GM23338 (cell line): ENCODE data around the gene RAB36. TPM values are rescaled to one million over a fixed set of nuclear protein-coding genes. Genes with fewer than 3 reads are reported as not detected.
A peak's percentile ranks its signal among the peaks of the same experiment; 100 is the strongest.

Source experiments
- ATAC-seq: fragments of 200-7000 bp; cut with Tn5 transposase; 3 replicates; pipeline ENCODE4 v1.9.1; 2020
- DNase-seq: peaks from one replicate; pipeline ENCODE4 v3.0.0-alpha.2; 2015; ENCODE audit warnings: low spot score
- H2AFZ ChIP-seq: fragments of 200-600 bp; sonication (generic); 2 replicates; pipeline ENCODE4 v1.8.0; 2016; ENCODE audit warnings: antibody characterized with exemption, mild to moderate bottlenecking, moderate library complexity
- H3F3A ChIP-seq: fragments of 200-600 bp; sonication (generic); replicated peaks from 2 replicates; pipeline ENCODE4 v1.8.0; 2017; ENCODE audit warnings: antibody characterized with exemption, mixed run types, low read depth
- H3K27ac ChIP-seq: fragments of 200-600 bp; sonication (generic); 2 replicates; pipeline ENCODE4 v1.6.1; 2016; ENCODE audit warnings: low read depth
- H3K27me3 ChIP-seq: fragments of 200-600 bp; sonication (generic); 2 replicates; pipeline ENCODE4 v1.8.0; 2016; ENCODE audit warnings: mild to moderate bottlenecking, mixed run types, moderate library complexity; ENCODE audit not compliant: insufficient read depth
- H3K36me3 ChIP-seq: fragments of 200-600 bp; sonication (generic); 2 replicates; pipeline ENCODE4 v1.8.0; 2016; ENCODE audit warnings: mild to moderate bottlenecking; ENCODE audit not compliant: insufficient read depth
- H3K4me1 ChIP-seq: fragments of 200-600 bp; sonication (generic); 2 replicates; pipeline ENCODE4 v1.8.0; 2016; ENCODE audit warnings: mild to moderate bottlenecking, moderate library complexity; ENCODE audit not compliant: insufficient read depth
- H3K4me2 ChIP-seq: fragments of 200-600 bp; sonication (generic); 2 replicates; pipeline ENCODE4 v1.7.1; 2017; ENCODE audit warnings: mixed run types
- H3K4me3 ChIP-seq: fragments of 200-600 bp; sonication (generic); 2 replicates; pipeline ENCODE4 v1.6.1; 2016; ENCODE audit warnings: mixed run types
- H3K79me2 ChIP-seq: fragments of 200-600 bp; sonication (generic); replicated peaks from 2 replicates; pipeline ENCODE4 v1.8.0; 2017; ENCODE audit warnings: mild to moderate bottlenecking; ENCODE audit not compliant: insufficient read depth
- H3K9me2 ChIP-seq: fragments of 200-600 bp; sonication (generic); 2 replicates; pipeline ENCODE4 v1.8.0; 2017; ENCODE audit not compliant: insufficient read depth
- H4K20me1 ChIP-seq: fragments of 200-600 bp; sonication (generic); replicated peaks from 2 replicates; pipeline ENCODE4 v1.8.0; 2017; ENCODE audit warnings: mild to moderate bottlenecking; ENCODE audit not compliant: insufficient read depth
- H3K27ac Mint-ChIP-seq: 2 replicates; pipeline ENCODE4 v1.8.0; 2020; ENCODE audit warnings: inconsistent platforms, mild to moderate bottlenecking, moderate library complexity, mixed read lengths
- H3K27me3 Mint-ChIP-seq: 3 replicates; pipeline ENCODE4 v1.8.0; 2022; ENCODE audit warnings: low read depth, mild to moderate bottlenecking, moderate library complexity, mixed read lengths, inconsistent platforms; ENCODE audit not compliant: insufficient read depth, poor library complexity
- H3K36me3 Mint-ChIP-seq: 3 replicates; pipeline ENCODE4 v1.8.0; 2021; ENCODE audit warnings: low read depth, mild to moderate bottlenecking, inconsistent platforms, moderate library complexity, mixed read lengths
- H3K4me1 Mint-ChIP-seq: 3 replicates; pipeline ENCODE4 v1.8.0; 2020; ENCODE audit warnings: mild to moderate bottlenecking, inconsistent platforms, mixed read lengths
- H3K4me3 Mint-ChIP-seq: 3 replicates; pipeline ENCODE4 v1.8.0; 2021; ENCODE audit warnings: moderate library complexity, mild to moderate bottlenecking, inconsistent platforms, mixed read lengths
- H3K9me3 Mint-ChIP-seq: 3 replicates; pipeline ENCODE4 v1.8.0; 2020; ENCODE audit warnings: moderate library complexity, mild to moderate bottlenecking, inconsistent platforms, mixed read lengths
- CREB1 ChIP-seq: fragments of 250-450 bp; sonication (Bioruptor Pico); IDR thresholded peaks from 2 replicates; pipeline ENCODE4 v1.5.0; 2020; ENCODE audit warnings: low read depth, mild to moderate bottlenecking, moderate library complexity
- ETS1 ChIP-seq: IDR thresholded peaks from 2 replicates; pipeline ENCODE4 v1.6.1; 2016; ENCODE audit warnings: antibody characterized with exemption
- EZH2 ChIP-seq: fragments of 200-600 bp; sonication (generic); IDR thresholded peaks from one replicate; pipeline ENCODE4 v1.8.0; 2017; ENCODE audit warnings: antibody characterized with exemption, mild to moderate bottlenecking, low read depth; ENCODE audit not compliant: unreplicated experiment
- NANOG ChIP-seq: IDR thresholded peaks from 2 replicates; pipeline ENCODE4 v1.6.1; 2016; ENCODE audit warnings: antibody characterized with exemption, borderline replicate concordance
- POLR2AphosphoS5 ChIP-seq: IDR thresholded peaks from 2 replicates; pipeline ENCODE4 v1.6.1; 2016; ENCODE audit warnings: antibody characterized with exemption, low read depth
- REST ChIP-seq: IDR thresholded peaks from one replicate; pipeline ENCODE4 v1.6.1; 2018; ENCODE audit warnings: antibody characterized with exemption; ENCODE audit not compliant: unreplicated experiment
- STAT1 ChIP-seq: IDR thresholded peaks from one replicate; pipeline ENCODE4 v1.6.1; 2016; ENCODE audit warnings: antibody characterized with exemption; ENCODE audit not compliant: unreplicated experiment
- ZNF114 ChIP-seq: fragments of 250-450 bp; sonication (Bioruptor Pico); IDR thresholded peaks from 2 replicates; pipeline ENCODE4 v1.5.0; 2020; ENCODE audit warnings: mild to moderate bottlenecking, moderate library complexity
- polyA plus RNA-seq: library from polyadenylated mRNA; unstranded; fragments of >200 nt; fragmentation: Nextera tagmentation; extraction: Ambion mirVana; gene quantifications from 2 replicates; pipeline ENCODE4 v1.2.1, GENCODE V29; 2016
- total RNA-seq: library from RNA; depleted of rRNA; stranded (reverse); fragments of >200 nt; shearing (Covaris generic); gene quantifications from 2 replicates; pipeline ENCODE4 v1.2.3, GENCODE V29; 2014

RAB36 gene
- total and polyA plus RNA-seq, 2 experiments from 2014 or later: 0.58 to 1.2 TPM

- TF ChIP-seq ETS1 (no peak), CREB1 (CRISPR knock-in tag) (no peak), NANOG (no peak)
Measured at GRCh38 chr22:23164091-23164490, 18.8 kb downstream of the RAB36 start (continued).

GRCh38 chr22:23166042-23166831 is 21.0 kb downstream of the RAB36 start:
- H3K27ac ChIP-seq: no peak overlapping the region
- Mint-ChIP-seq H3K27me3 (peaks cover 22% of the 10 kb centered on the region), H3K36me3 (no peaks in the 10 kb centered on the region)

GRCh38 chr22:23166841-23167616 is 21.8 kb downstream of the RAB36 start:
- no peak overlapping the region for H3K27ac Mint-ChIP-seq
- Histone ChIP-seq H3K79me2 (no peaks in the 10 kb centered on the region), H3K4me3 (no peak overlapping the region), H3F3A (no peaks in the 10 kb centered on the region), H2AFZ (no peak overlapping the region), H3K9me2 (no peaks in the 10 kb centered on the region), H4K20me1 (no peaks in the 10 kb centered on the region), H3K27me3 (no peaks in the 10 kb centered on the region), H3K36me3 (no peaks in the 10 kb centered on the region), H3K4me1 (peaks cover 7% of the 10 kb centered on the region; the same call in 1 of the 2 replicates), H3K4me2 (no peak overlapping the region), H3K27ac (no peak overlapping the region)
- H3K9me3 Mint-ChIP-seq: no peaks in the 10 kb centered on the region
- H3K4me1 Mint-ChIP-seq: peaks cover 18% of the 10 kb centered on the region
- ATAC-seq (peak; percentile 82), DNase-seq (no peak)
- H3K36me3 Mint-ChIP-seq: no peaks in the 10 kb centered on the region
- no peak for TF ChIP-seq STAT1
- no peak for TF ChIP-seq POLR2AphosphoS5
- TF ChIP-seq ETS1: no peak
- TF ChIP-seq REST: no peak
- TF ChIP-seq CREB1 (CRISPR knock-in tag): no peak
- no peak for TF ChIP-seq ZNF114 (CRISPR knock-in tag)
- no peak for TF ChIP-seq NANOG
- no peak for TF ChIP-seq EZH2
- no peak overlapping the region for H3K4me3 Mint-ChIP-seq
- H3K27me3 Mint-ChIP-seq: peaks cover 26% of the 10 kb centered on the region

More at GRCh38 chr22:23166042-23166831, 21.0 kb downstream of the RAB36 start:
- no peaks in the 10 kb centered on the region for H3K79me2 ChIP-seq
- ATAC-seq (no peak), DNase-seq (no peak)
- Mint-ChIP-seq H3K27ac (no peak overlapping the region), H3K4me3 (no peak overlapping the region), H3K4me1 (peaks cover 18% of the 10 kb centered on the region), H3K9me3 (no peaks in the 10 kb centered on the region)
- no peak overlapping the region for H3K4me3 ChIP-seq
- H3K9me2 ChIP-seq: no peaks in the 10 kb centered on the region
- no peaks in the 10 kb centered on the region for H4K20me1 ChIP-seq
- H3K36me3 ChIP-seq: no peaks in the 10 kb centered on the region
- no peaks in the 10 kb centered on the region for H3F3A ChIP-seq
- H3K27me3 ChIP-seq: no peaks in the 10 kb centered on the region
- TF ChIP-seq CREB1 (CRISPR knock-in tag): no peak
- H3K4me2 ChIP-seq: no peak overlapping the region
- H2AFZ ChIP-seq: no peak overlapping the region
- H3K4me1 ChIP-seq: peaks cover 7% of the 10 kb centered on the region; the same call in 1 of the 2 replicates
